Measurements from ENCODE around the gene ITGA11.

Gene ITGA11

DNA sequence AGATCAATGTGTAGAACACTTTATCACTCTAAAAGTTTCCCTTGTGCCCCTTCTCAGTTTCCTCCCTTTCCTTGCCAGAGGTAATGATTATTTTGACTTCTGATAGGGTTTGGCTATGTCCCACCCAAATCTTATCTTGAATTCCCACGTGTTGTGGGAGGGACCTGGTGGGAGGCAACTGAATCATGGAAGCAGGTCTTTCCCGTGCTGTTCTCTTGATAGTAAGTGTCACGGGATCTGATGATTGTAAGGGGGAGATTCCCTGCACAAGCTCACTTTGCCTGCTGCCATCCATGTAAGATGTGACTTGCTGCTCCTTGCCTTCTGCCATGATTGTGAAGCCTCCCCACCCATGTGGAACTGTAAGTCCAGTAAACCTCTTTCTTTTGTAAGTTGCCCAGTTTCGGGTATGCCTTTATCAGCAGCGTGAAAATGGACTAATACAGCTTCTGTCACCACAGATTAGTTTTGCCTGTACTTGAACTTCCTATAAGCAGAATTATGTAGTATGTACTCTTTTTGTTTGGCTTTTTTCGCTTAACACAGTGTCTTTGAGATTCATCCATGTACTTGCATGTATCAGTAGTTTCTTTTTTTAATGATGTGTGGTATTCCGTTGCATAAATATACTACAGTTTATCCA lies 147.2 kb downstream of the ITGA11 start:
- H3K9me3 ChIP-seq (ENCODE audit: control insufficient read depth, low read depth, low read length): no peaks in the 10 kb centered on the region
- H3K4me1 ChIP-seq (ENCODE audit: control insufficient read depth, low read depth, low read length): peaks cover 42% of the 10 kb centered on the region
- no peak overlapping the region for H3K4me3 ChIP-seq (ENCODE audit: low read length)
- no peaks in the 10 kb centered on the region for H3K27me3 ChIP-seq (ENCODE audit: control insufficient read depth, insufficient read depth, low read length)
- H3K9ac ChIP-seq (ENCODE audit: low read length): no peak overlapping the region
- H3K36me3 ChIP-seq (ENCODE audit: control insufficient read depth, low read depth, low read length): peaks cover 18% of the 10 kb centered on the region
- H3K27ac ChIP-seq (ENCODE audit: low read length): no peak overlapping the region

- H3K27me3 ChIP-seq (ENCODE audit: control insufficient read depth, insufficient read depth, low read length): no peaks in the 10 kb centered on the region
- H3K9ac ChIP-seq (ENCODE audit: low read length): no peak overlapping the region
- H3K27ac ChIP-seq (ENCODE audit: low read length): no peak overlapping the region
- H3K36me3 ChIP-seq (ENCODE audit: control insufficient read depth, low read depth, low read length): peaks cover 13% of the 10 kb centered on the region
- H3K9me3 ChIP-seq (ENCODE audit: control insufficient read depth, low read depth, low read length): no peaks in the 10 kb centered on the region
- H3K4me3 ChIP-seq (ENCODE audit: low read length): no peak overlapping the region
- peaks cover 51% of the 10 kb centered on the region for H3K4me1 ChIP-seq (ENCODE audit: control insufficient read depth, low read depth, low read length)
Measured at GRCh38 chr15:68283401-68283800, 148.6 kb downstream of the ITGA11 start.

- Histone ChIP-seq H3K27me3 (ENCODE audit: control insufficient read depth, insufficient read depth, low read length) (no peaks in the 10 kb centered on the region), H3K9me3 (ENCODE audit: control insufficient read depth, low read depth, low read length) (no peaks in the 10 kb centered on the region), H3K27ac (ENCODE audit: low read length) (no peak overlapping the region), H3K4me1 (ENCODE audit: control insufficient read depth, low read depth, low read length) (peaks cover 45% of the 10 kb centered on the region), H3K36me3 (ENCODE audit: control insufficient read depth, low read depth, low read length) (peaks cover 13% of the 10 kb centered on the region), H3K4me3 (ENCODE audit: low read length) (peak overlapping the region; percentile 94), H3K9ac (ENCODE audit: low read length) (no peak overlapping the region)
Measured at GRCh38 chr15:68281008-68281407, 151.0 kb downstream of the ITGA11 start.

DNA sequence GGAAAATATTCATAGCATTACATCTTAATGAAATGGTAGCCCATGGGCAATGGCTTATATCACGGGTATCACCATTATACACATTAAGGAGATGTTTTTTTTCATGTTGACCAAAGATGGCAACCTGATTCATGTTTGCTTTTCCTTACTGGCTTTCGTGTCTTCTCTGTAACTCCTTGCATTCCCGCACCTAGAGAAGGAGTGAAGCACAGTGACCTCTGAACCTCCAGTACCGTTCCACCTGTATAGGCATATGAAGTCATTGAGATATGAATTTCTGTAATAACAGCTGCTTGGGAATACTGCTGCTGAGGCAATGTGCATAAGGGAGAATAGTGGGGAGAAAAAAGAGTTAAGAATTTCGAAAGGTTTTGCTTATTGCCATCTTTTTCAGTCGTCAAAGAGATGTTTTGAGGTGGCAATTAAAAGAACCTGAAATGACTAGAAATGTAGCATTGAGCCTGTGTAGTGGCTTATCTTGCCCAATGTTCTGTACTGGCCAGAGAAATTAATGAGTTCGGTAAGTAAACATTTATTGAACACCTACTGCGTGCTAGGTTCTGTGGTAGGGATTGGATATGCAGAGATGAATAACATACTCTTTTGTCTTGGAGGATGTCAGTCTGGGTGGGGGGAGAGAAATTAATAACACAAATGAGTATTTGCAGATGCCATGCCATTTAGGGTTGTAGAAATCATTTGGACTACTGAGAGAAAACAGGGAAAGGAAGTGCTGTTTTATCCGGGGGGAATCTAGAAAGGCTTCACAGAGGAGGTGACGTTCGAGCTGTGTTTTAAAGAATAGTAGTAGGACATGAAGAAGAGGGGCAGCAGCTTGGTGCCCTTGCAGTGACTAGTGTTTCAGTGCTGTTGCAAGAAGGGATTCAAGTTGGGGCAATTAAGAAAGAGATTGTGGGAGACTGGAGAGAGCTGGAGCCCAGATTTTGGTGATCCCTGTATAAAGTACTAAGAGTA lies 151.9 kb downstream of the ITGA11 start:
- Histone ChIP-seq H3K9ac (ENCODE audit: low read length) (peak overlapping the region; percentile 88), H3K36me3 (ENCODE audit: control insufficient read depth, low read depth, low read length) (peaks cover 9% of the 10 kb centered on the region), H3K9me3 (ENCODE audit: control insufficient read depth, low read depth, low read length) (no peaks in the 10 kb centered on the region), H3K27ac (ENCODE audit: low read length) (no peak overlapping the region), H3K27me3 (ENCODE audit: control insufficient read depth, insufficient read depth, low read length) (no peaks in the 10 kb centered on the region), H3K4me1 (ENCODE audit: control insufficient read depth, low read depth, low read length) (peaks cover 37% of the 10 kb centered on the region), H3K4me3 (ENCODE audit: low read length) (peak overlapping the region; percentile 94)

- Histone ChIP-seq H3K27ac (ENCODE audit: low read length) (peak overlapping the region; percentile 16), H3K36me3 (ENCODE audit: control insufficient read depth, low read depth, low read length) (peaks cover 5% of the 10 kb centered on the region), H3K9me3 (ENCODE audit: control insufficient read depth, low read depth, low read length) (no peaks in the 10 kb centered on the region), H3K9ac (ENCODE audit: low read length) (peak overlapping the region; percentile 88), H3K4me1 (ENCODE audit: control insufficient read depth, low read depth, low read length) (peaks cover 37% of the 10 kb centered on the region), H3K27me3 (ENCODE audit: control insufficient read depth, insufficient read depth, low read length) (no peaks in the 10 kb centered on the region), H3K4me3 (ENCODE audit: low read length) (peak overlapping the region; percentile 94)
Measured at GRCh38 chr15:68278595-68279405, 153.2 kb downstream of the ITGA11 start.

- Histone ChIP-seq H3K4me3 (ENCODE audit: low read length) (peak overlapping the region; percentile 94), H3K27ac (ENCODE audit: low read length) (peak overlapping the region; percentile 16), H3K4me1 (ENCODE audit: control insufficient read depth, low read depth, low read length) (peaks cover 37% of the 10 kb centered on the region), H3K9me3 (ENCODE audit: control insufficient read depth, low read depth, low read length) (no peaks in the 10 kb centered on the region), H3K9ac (ENCODE audit: low read length) (peak overlapping the region; percentile 88), H3K36me3 (ENCODE audit: control insufficient read depth, low read depth, low read length) (peaks cover 5% of the 10 kb centered on the region), H3K27me3 (ENCODE audit: control insufficient read depth, insufficient read depth, low read length) (no peaks in the 10 kb centered on the region)
Measured at GRCh38 chr15:68278345-68278594, 153.7 kb downstream of the ITGA11 start.

- Histone ChIP-seq H3K36me3 (ENCODE audit: control insufficient read depth, low read depth, low read length) (peaks cover 5% of the 10 kb centered on the region), H3K4me1 (ENCODE audit: control insufficient read depth, low read depth, low read length) (peaks cover 37% of the 10 kb centered on the region), H3K9ac (ENCODE audit: low read length) (peak within 1 kb of the TSS; percentile 88), H3K27ac (ENCODE audit: low read length) (peak within 1 kb of the TSS; percentile 88), H3K9me3 (ENCODE audit: control insufficient read depth, low read depth, low read length) (no peaks in the 10 kb centered on the region), H3K27me3 (ENCODE audit: control insufficient read depth, insufficient read depth, low read length) (no peaks in the 10 kb centered on the region), H3K4me3 (ENCODE audit: low read length) (peak within 1 kb of the TSS; percentile 94)
Measured at GRCh38 chr15:68277603-68278344, 154.2 kb downstream of the ITGA11 start, which contains the start of gene FEM1B. TSS of gene FEM1B (plus strand) at chr15:68277745. CDS start at chr15:68278418, 673 bp downstream.

- Histone ChIP-seq H3K4me3 (ENCODE audit: low read length) (peak overlapping the region; percentile 94), H3K4me1 (ENCODE audit: control insufficient read depth, low read depth, low read length) (peaks cover 37% of the 10 kb centered on the region), H3K36me3 (ENCODE audit: control insufficient read depth, low read depth, low read length) (peaks cover 5% of the 10 kb centered on the region), H3K9me3 (ENCODE audit: control insufficient read depth, low read depth, low read length) (no peaks in the 10 kb centered on the region), H3K9ac (ENCODE audit: low read length) (peak overlapping the region; percentile 88), H3K27ac (ENCODE audit: low read length) (peak overlapping the region; percentile 88), H3K27me3 (ENCODE audit: control insufficient read depth, insufficient read depth, low read length) (no peaks in the 10 kb centered on the region)
Measured at GRCh38 chr15:68277131-68277602, 154.8 kb downstream of the ITGA11 start.

DNA sequence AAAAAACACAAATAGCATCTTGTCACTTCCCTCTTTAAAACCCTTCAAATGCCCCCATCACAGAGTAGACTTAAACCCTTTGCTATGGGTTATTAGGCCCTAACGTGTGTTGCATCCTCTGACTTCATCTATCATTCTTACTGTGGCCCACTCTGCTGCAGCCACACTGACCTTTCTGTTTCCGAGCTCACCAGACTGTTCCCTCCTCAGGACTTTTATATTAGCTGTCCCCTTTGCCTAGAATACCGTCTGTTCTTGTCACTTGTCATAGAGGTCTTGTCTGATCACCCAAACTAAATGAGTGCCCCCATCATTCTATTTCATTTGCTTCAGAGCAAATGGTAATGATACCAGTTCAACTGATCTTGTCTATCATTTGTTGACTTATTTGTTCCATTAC lies 155.3 kb downstream of the ITGA11 start:
- no peaks in the 10 kb centered on the region for H3K9me3 ChIP-seq (ENCODE audit: control insufficient read depth, low read depth, low read length)
- H3K4me1 ChIP-seq (ENCODE audit: control insufficient read depth, low read depth, low read length): peaks cover 37% of the 10 kb centered on the region
- H3K36me3 ChIP-seq (ENCODE audit: control insufficient read depth, low read depth, low read length): peaks cover 5% of the 10 kb centered on the region
- peak overlapping the region; percentile 94 for H3K4me3 ChIP-seq (ENCODE audit: low read length)
- no peaks in the 10 kb centered on the region for H3K27me3 ChIP-seq (ENCODE audit: control insufficient read depth, insufficient read depth, low read length)
- peak overlapping the region; percentile 88 for H3K27ac ChIP-seq (ENCODE audit: low read length)
- peak overlapping the region; percentile 88 for H3K9ac ChIP-seq (ENCODE audit: low read length)

GRCh38 chr15:68275165-68275746 lies 156.7 kb downstream of the ITGA11 start:
- Histone ChIP-seq H3K4me3 (ENCODE audit: low read length) (no peak overlapping the region), H3K27me3 (ENCODE audit: control insufficient read depth, insufficient read depth, low read length) (no peaks in the 10 kb centered on the region), H3K27ac (ENCODE audit: low read length) (no peak overlapping the region), H3K36me3 (ENCODE audit: control insufficient read depth, low read depth, low read length) (peaks cover 5% of the 10 kb centered on the region), H3K4me1 (ENCODE audit: control insufficient read depth, low read depth, low read length) (peaks cover 33% of the 10 kb centered on the region), H3K9ac (ENCODE audit: low read length) (no peak overlapping the region), H3K9me3 (ENCODE audit: control insufficient read depth, low read depth, low read length) (no peaks in the 10 kb centered on the region)

Data from iPS-18a (cell line).